Measurements from ENCODE around the gene SLC29A1.

- TF ChIP-seq, protein P1, sequence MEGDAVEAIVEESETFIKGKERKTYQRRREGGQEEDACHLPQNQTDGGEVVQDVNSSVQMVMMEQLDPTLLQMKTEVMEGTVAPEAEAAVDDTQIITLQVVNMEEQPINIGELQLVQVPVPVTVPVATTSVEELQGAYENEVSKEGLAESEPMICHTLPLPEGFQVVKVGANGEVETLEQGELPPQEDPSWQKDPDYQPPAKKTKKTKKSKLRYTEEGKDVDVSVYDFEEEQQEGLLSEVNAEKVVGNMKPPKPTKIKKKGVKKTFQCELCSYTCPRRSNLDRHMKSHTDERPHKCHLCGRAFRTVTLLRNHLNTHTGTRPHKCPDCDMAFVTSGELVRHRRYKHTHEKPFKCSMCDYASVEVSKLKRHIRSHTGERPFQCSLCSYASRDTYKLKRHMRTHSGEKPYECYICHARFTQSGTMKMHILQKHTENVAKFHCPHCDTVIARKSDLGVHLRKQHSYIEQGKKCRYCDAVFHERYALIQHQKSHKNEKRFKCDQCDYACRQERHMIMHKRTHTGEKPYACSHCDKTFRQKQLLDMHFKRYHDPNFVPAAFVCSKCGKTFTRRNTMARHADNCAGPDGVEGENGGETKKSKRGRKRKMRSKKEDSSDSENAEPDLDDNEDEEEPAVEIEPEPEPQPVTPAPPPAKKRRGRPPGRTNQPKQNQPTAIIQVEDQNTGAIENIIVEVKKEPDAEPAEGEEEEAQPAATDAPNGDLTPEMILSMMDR (IDR thresholded peaks at IDR 0.05), result no peak
- TF ChIP-seq POLR2A (IDR thresholded peaks at IDR 0.05), result no peak
- TF ChIP-seq EP300 (IDR thresholded peaks at IDR 0.05), result no peak
These were observed 12.6 kb downstream of the SLC29A1 start for GRCh38 chr6:44235891-44236516.
